NCI-H524 (cell line): ENCODE results near the gene FABP3.

ENCODE experiments used
- DNase-seq, 2 experiments: peaks; one replicate each; lab custom pipeline; 2025; lab: John Stamatoyannopoulos, UW

Gene FABP3

GRCh38 chr1:31373056-31373896 is at the start of gene FABP3:
Gene FABP3, minus strand, starts transcription at chr1:31373076. Its CDS starts 62 bp downstream, at chr1:31373014.
- peak; percentile 56 to 80 for DNase-seq

GRCh38 chr1:31421371-31422040 is 48.6 kb upstream of the FABP3 start:
- DNase-seq = peak in 1 of 2 experiments; percentile 64

- no peak for DNase-seq
Measured at GRCh38 chr1:31420716-31421115, 47.8 kb upstream of the FABP3 start.

GRCh38 chr1:31418626-31419323 is 45.9 kb upstream of the FABP3 start:
- no peak for DNase-seq

GRCh38 chr1:31417148-31417547 is 44.3 kb upstream of the FABP3 start:
- no peak for DNase-seq

GRCh38 chr1:31416101-31416736 is 43.3 kb upstream of the FABP3 start:
- DNase-seq = no peak

- no peak for DNase-seq
Measured at GRCh38 chr1:31415658-31416057, 42.8 kb upstream of the FABP3 start.

- no peak for DNase-seq
Measured at GRCh38 chr1:31414980-31415370, 42.1 kb upstream of the FABP3 start.

- DNase-seq = peak in 1 of 2 experiments; percentile 31
Measured at GRCh38 chr1:31413405-31414001, 40.6 kb upstream of the FABP3 start.

GRCh38 chr1:31412732-31413404 is 40.0 kb upstream of the FABP3 start, which contains the start of gene SERINC2:
Gene SERINC2, plus strand, starts transcription at chr1:31413213. Its CDS starts 53 bp downstream, at chr1:31413266.
- peak in 1 of 2 experiments; percentile 18 for DNase-seq

- peak; percentile 44 to 71 for DNase-seq
Measured at GRCh38 chr1:31412205-31412604, 39.3 kb upstream of the FABP3 start.

- DNase-seq = no peak
Measured at GRCh38 chr1:31410871-31411270, 38.0 kb upstream of the FABP3 start.

GRCh38 chr1:31409946-31410858 is 37.3 kb upstream of the FABP3 start:
- no peak for DNase-seq

GRCh38 chr1:31408788-31409318 is 36.0 kb upstream of the FABP3 start:
- DNase-seq = no peak

GRCh38 chr1:31407029-31407626 is 34.3 kb upstream of the FABP3 start:
- no peak for DNase-seq

GRCh38 chr1:31405578-31406245 is 32.8 kb upstream of the FABP3 start:
- DNase-seq = no peak

- DNase-seq = no peak
Measured at GRCh38 chr1:31401241-31401640, 28.4 kb upstream of the FABP3 start.

GRCh38 chr1:31400393-31400792 is 27.5 kb upstream of the FABP3 start:
- DNase-seq = no peak

GRCh38 chr1:31399976-31400375 is 27.1 kb upstream of the FABP3 start:
- no peak for DNase-seq
